ENCODE measurements around the gene LRP2.

Gene LRP2

DNA sequence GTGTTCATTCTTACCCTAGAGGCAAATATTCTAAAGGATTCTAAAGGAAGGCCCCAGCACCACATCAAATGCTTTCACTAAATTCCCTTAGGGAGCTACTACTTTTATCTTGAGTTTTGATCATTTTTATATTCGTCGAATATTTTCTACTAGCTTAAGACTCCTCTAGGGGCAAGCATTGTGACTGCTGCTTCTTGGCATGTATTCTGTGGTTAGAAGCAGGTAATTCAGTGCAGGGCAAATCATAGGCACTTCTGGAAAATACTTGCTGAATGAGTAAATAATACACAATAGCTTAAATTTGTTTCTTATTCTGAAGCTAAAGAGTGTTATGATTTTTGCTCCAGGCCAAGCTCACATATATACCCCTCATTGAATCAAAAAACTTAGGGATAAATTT, 136.4 kb downstream of the LRP2 start:
- peaks cover 17% of the 10 kb centered on the region for H3K27me3 ChIP-seq (ENCODE audit: control insufficient read depth, insufficient read depth, low read length)
- no peaks in the 10 kb centered on the region for H3K36me3 ChIP-seq (ENCODE audit: insufficient read depth, low read length)
- no peak overlapping the region for H3K4me2 ChIP-seq (ENCODE audit: low read length)
- H3K4me1 ChIP-seq (ENCODE audit: control insufficient read depth, insufficient read depth, low read length): no peaks in the 10 kb centered on the region
- no peak overlapping the region for H3K4me3 ChIP-seq (ENCODE audit: low read length)
- no peak overlapping the region for H3K9ac ChIP-seq (ENCODE audit: low read depth, low read length)
- no peaks in the 10 kb centered on the region for H3K9me3 ChIP-seq (replicated peaks; ENCODE audit: low read length)

- H3K9ac ChIP-seq (ENCODE audit: low read depth, low read length): no peak overlapping the region
- H3K36me3 ChIP-seq (ENCODE audit: insufficient read depth, low read length): no peaks in the 10 kb centered on the region
- H3K9me3 ChIP-seq (replicated peaks; ENCODE audit: low read length): no peaks in the 10 kb centered on the region
- no peak overlapping the region for H3K4me3 ChIP-seq (ENCODE audit: low read length)
- H3K27me3 ChIP-seq (ENCODE audit: control insufficient read depth, insufficient read depth, low read length): peaks cover 17% of the 10 kb centered on the region
- H3K4me2 ChIP-seq (ENCODE audit: low read length): no peak overlapping the region
- no peaks in the 10 kb centered on the region for H3K4me1 ChIP-seq (ENCODE audit: control insufficient read depth, insufficient read depth, low read length)
Measured at GRCh38 chr2:169225233-169225750, 137.0 kb downstream of the LRP2 start.

- Histone ChIP-seq H3K9me3 (replicated peaks; ENCODE audit: low read length) (no peaks in the 10 kb centered on the region), H3K36me3 (ENCODE audit: insufficient read depth, low read length) (no peaks in the 10 kb centered on the region), H3K9ac (ENCODE audit: low read depth, low read length) (no peak overlapping the region)
Measured at GRCh38 chr2:169222665-169223064, 139.7 kb downstream of the LRP2 start.

DNA sequence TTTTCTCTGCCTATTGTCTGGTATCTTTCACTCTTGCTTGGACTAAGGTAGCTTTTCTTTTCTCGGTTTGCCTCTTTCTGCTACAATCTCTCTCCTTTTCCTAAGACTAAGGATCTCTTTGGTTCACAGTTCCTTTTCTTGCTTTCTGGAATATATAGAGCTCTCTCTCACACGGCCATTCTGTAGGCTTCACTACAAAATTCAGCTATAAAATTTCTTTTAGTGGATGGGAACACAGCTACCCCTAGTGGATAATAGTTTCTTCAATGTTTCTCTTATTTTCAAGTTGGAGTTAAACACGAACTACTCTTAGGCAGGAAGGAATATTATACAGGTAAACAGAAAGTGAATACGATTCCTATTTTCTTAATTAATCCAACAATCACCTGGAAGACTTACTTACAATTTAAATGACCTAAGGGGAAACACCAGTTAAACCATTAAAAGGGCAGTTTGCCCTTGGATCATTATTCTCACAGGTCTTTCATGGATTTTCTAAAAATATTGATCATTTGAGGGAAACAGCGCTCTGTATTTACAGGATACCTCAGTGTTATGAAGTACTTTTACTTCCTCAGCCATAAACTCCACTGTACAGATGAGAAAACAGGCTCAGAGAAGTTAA, 140.5 kb downstream of the LRP2 start:
- H3K4me2 ChIP-seq (ENCODE audit: low read length): no peak overlapping the region
- no peaks in the 10 kb centered on the region for H3K4me1 ChIP-seq (ENCODE audit: control insufficient read depth, insufficient read depth, low read length)
- H3K9ac ChIP-seq (ENCODE audit: low read depth, low read length): no peak overlapping the region
- no peaks in the 10 kb centered on the region for H3K9me3 ChIP-seq (replicated peaks; ENCODE audit: low read length)
- H3K27me3 ChIP-seq (ENCODE audit: control insufficient read depth, insufficient read depth, low read length): peaks cover 15% of the 10 kb centered on the region
- H3K4me3 ChIP-seq (ENCODE audit: low read length): no peak overlapping the region
- H3K36me3 ChIP-seq (ENCODE audit: insufficient read depth, low read length): no peaks in the 10 kb centered on the region

More at GRCh38 chr2:169222665-169223064, 139.7 kb downstream of the LRP2 start:
- Histone ChIP-seq H3K4me1 (ENCODE audit: control insufficient read depth, insufficient read depth, low read length) (no peaks in the 10 kb centered on the region), H3K27me3 (ENCODE audit: control insufficient read depth, insufficient read depth, low read length) (peaks cover 10% of the 10 kb centered on the region), H3K4me2 (ENCODE audit: low read length) (no peak overlapping the region), H3K4me3 (ENCODE audit: low read length) (no peak overlapping the region)

- no peak overlapping the region for H3K4me3 ChIP-seq (ENCODE audit: low read length)
- H3K9me3 ChIP-seq (replicated peaks; ENCODE audit: low read length): no peaks in the 10 kb centered on the region
- no peaks in the 10 kb centered on the region for H3K27me3 ChIP-seq (ENCODE audit: control insufficient read depth, insufficient read depth, low read length)
- H3K36me3 ChIP-seq (ENCODE audit: insufficient read depth, low read length): no peaks in the 10 kb centered on the region
- H3K9ac ChIP-seq (ENCODE audit: low read depth, low read length): no peak overlapping the region
- H3K4me1 ChIP-seq (ENCODE audit: control insufficient read depth, insufficient read depth, low read length): no peaks in the 10 kb centered on the region
- no peak overlapping the region for H3K4me2 ChIP-seq (ENCODE audit: low read length)
Measured at GRCh38 chr2:169210917-169211316, 151.4 kb downstream of the LRP2 start.

GRCh38 chr2:169208026-169208425, 154.3 kb downstream of the LRP2 start:
- Histone ChIP-seq H3K9ac (ENCODE audit: low read depth, low read length) (no peak overlapping the region), H3K4me1 (ENCODE audit: control insufficient read depth, insufficient read depth, low read length) (no peaks in the 10 kb centered on the region), H3K27me3 (ENCODE audit: control insufficient read depth, insufficient read depth, low read length) (no peaks in the 10 kb centered on the region), H3K36me3 (ENCODE audit: insufficient read depth, low read length) (no peaks in the 10 kb centered on the region), H3K4me3 (ENCODE audit: low read length) (no peak overlapping the region), H3K9me3 (replicated peaks; ENCODE audit: low read length) (no peaks in the 10 kb centered on the region), H3K4me2 (ENCODE audit: low read length) (no peak overlapping the region)

DNA sequence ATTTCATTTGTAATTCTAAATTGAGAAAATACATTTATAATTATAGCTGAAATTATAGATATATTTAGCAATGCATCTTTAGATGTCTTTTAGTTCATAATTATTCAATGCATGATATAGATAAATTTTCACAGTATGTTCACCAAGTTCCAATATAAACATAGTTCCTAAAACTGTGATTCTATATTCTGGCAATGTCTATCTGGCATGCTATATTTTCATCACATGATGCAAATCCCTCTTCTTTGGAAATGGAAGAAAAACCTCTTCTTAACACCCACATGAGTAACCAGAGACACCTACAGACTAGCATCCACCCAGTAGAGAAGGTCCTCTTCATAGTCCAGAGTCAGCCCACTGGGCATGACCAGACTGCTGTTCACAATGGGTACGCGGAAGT, 157.2 kb downstream of the LRP2 start:
- H3K36me3 ChIP-seq (ENCODE audit: insufficient read depth, low read length): no peaks in the 10 kb centered on the region

GRCh38 chr2:169203952-169204351, 158.4 kb downstream of the LRP2 start:
- Histone ChIP-seq H3K27me3 (ENCODE audit: control insufficient read depth, insufficient read depth, low read length) (no peaks in the 10 kb centered on the region), H3K9me3 (replicated peaks; ENCODE audit: low read length) (no peaks in the 10 kb centered on the region), H3K9ac (ENCODE audit: low read depth, low read length) (no peak overlapping the region), H3K4me2 (ENCODE audit: low read length) (no peak overlapping the region), H3K4me3 (ENCODE audit: low read length) (no peak overlapping the region), H3K4me1 (ENCODE audit: control insufficient read depth, insufficient read depth, low read length) (no peaks in the 10 kb centered on the region), H3K36me3 (ENCODE audit: insufficient read depth, low read length) (no peaks in the 10 kb centered on the region)

More for the DNA sequence above, 157.2 kb downstream of the LRP2 start:
- Histone ChIP-seq H3K9ac (ENCODE audit: low read depth, low read length) (no peak overlapping the region), H3K9me3 (replicated peaks; ENCODE audit: low read length) (no peaks in the 10 kb centered on the region), H3K27me3 (ENCODE audit: control insufficient read depth, insufficient read depth, low read length) (no peaks in the 10 kb centered on the region), H3K4me3 (ENCODE audit: low read length) (no peak overlapping the region), H3K4me2 (ENCODE audit: low read length) (no peak overlapping the region), H3K4me1 (ENCODE audit: control insufficient read depth, insufficient read depth, low read length) (no peaks in the 10 kb centered on the region)

- H3K36me3 ChIP-seq (ENCODE audit: insufficient read depth, low read length): no peaks in the 10 kb centered on the region
- no peak overlapping the region for H3K9ac ChIP-seq (ENCODE audit: low read depth, low read length)
- H3K4me1 ChIP-seq (ENCODE audit: control insufficient read depth, insufficient read depth, low read length): no peaks in the 10 kb centered on the region
Measured at GRCh38 chr2:169200756-169201155, 161.6 kb downstream of the LRP2 start.

DNA sequence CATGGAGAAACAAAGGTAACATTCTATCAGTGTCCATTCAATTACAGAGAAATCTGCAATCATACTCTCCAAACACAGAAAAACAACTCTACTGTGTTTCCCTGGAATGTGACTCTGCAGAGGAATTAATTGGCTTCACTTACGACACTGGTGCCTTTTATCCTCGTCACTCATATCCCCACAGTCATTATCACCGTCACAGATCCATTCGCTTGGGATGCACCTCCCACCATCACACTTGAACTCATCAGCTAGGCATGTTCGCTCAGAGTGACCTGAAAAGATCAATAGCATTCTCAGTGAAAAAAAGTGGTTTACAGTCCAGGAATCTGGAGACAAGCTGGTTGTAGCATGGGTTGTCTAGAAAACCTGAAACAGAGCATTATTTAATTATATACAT, 168.7 kb downstream of the LRP2 start:
- H3K4me1 ChIP-seq (ENCODE audit: control insufficient read depth, insufficient read depth, low read length): no peaks in the 10 kb centered on the region
- no peak overlapping the region for H3K4me2 ChIP-seq (ENCODE audit: low read length)

More at GRCh38 chr2:169200756-169201155, 161.6 kb downstream of the LRP2 start:
- Histone ChIP-seq H3K9me3 (replicated peaks; ENCODE audit: low read length) (no peaks in the 10 kb centered on the region), H3K4me3 (ENCODE audit: low read length) (no peak overlapping the region), H3K27me3 (ENCODE audit: control insufficient read depth, insufficient read depth, low read length) (peaks cover 5% of the 10 kb centered on the region), H3K4me2 (ENCODE audit: low read length) (no peak overlapping the region)

GRCh38 chr2:169190197-169190775, 172.0 kb downstream of the LRP2 start:
- Histone ChIP-seq H3K4me3 (ENCODE audit: low read length) (no peak overlapping the region), H3K9me3 (replicated peaks; ENCODE audit: low read length) (no peaks in the 10 kb centered on the region)

More for the DNA sequence above, 168.7 kb downstream of the LRP2 start:
- Histone ChIP-seq H3K36me3 (ENCODE audit: insufficient read depth, low read length) (no peaks in the 10 kb centered on the region), H3K4me3 (ENCODE audit: low read length) (no peak overlapping the region), H3K9me3 (replicated peaks; ENCODE audit: low read length) (no peaks in the 10 kb centered on the region), H3K9ac (ENCODE audit: low read depth, low read length) (no peak overlapping the region), H3K27me3 (ENCODE audit: control insufficient read depth, insufficient read depth, low read length) (peaks cover 5% of the 10 kb centered on the region)

GRCh38 chr2:169189132-169189531, 173.2 kb downstream of the LRP2 start:
- Histone ChIP-seq H3K4me1 (ENCODE audit: control insufficient read depth, insufficient read depth, low read length) (no peaks in the 10 kb centered on the region), H3K4me3 (ENCODE audit: low read length) (no peak overlapping the region), H3K9ac (ENCODE audit: low read depth, low read length) (no peak overlapping the region), H3K4me2 (ENCODE audit: low read length) (no peak overlapping the region), H3K36me3 (ENCODE audit: insufficient read depth, low read length) (no peaks in the 10 kb centered on the region), H3K9me3 (replicated peaks; ENCODE audit: low read length) (no peaks in the 10 kb centered on the region), H3K27me3 (ENCODE audit: control insufficient read depth, insufficient read depth, low read length) (peaks cover 4% of the 10 kb centered on the region)

More at GRCh38 chr2:169190197-169190775, 172.0 kb downstream of the LRP2 start:
- Histone ChIP-seq H3K9ac (ENCODE audit: low read depth, low read length) (no peak overlapping the region), H3K36me3 (ENCODE audit: insufficient read depth, low read length) (no peaks in the 10 kb centered on the region), H3K4me1 (ENCODE audit: control insufficient read depth, insufficient read depth, low read length) (no peaks in the 10 kb centered on the region), H3K27me3 (ENCODE audit: control insufficient read depth, insufficient read depth, low read length) (peaks cover 4% of the 10 kb centered on the region), H3K4me2 (ENCODE audit: low read length) (no peak overlapping the region)

All from skeletal muscle satellite cell (primary cell).